Head of caudate nucleus (tissue), 42 donors: ENCODE measurements around the gene DNM1.
A peak's percentile ranks its signal among the peaks of the same experiment; 100 is the strongest.

ENCODE experiments used
- DNase-seq, 42 donors: peaks; one replicate each; pipeline versions ENCODE4 v3.0.0 to v3.0.0-alpha.2; 2020 to 2021; ENCODE audit warnings: mixed read lengths in 7 of 42
- intact Hi-C: fragments of 100-400 bp; cut with DNase I; formaldehyde crosslinking; loops from one replicate; pipeline ENCODE4 v1.15.0; 2022

The DNM1 gene

DNA sequence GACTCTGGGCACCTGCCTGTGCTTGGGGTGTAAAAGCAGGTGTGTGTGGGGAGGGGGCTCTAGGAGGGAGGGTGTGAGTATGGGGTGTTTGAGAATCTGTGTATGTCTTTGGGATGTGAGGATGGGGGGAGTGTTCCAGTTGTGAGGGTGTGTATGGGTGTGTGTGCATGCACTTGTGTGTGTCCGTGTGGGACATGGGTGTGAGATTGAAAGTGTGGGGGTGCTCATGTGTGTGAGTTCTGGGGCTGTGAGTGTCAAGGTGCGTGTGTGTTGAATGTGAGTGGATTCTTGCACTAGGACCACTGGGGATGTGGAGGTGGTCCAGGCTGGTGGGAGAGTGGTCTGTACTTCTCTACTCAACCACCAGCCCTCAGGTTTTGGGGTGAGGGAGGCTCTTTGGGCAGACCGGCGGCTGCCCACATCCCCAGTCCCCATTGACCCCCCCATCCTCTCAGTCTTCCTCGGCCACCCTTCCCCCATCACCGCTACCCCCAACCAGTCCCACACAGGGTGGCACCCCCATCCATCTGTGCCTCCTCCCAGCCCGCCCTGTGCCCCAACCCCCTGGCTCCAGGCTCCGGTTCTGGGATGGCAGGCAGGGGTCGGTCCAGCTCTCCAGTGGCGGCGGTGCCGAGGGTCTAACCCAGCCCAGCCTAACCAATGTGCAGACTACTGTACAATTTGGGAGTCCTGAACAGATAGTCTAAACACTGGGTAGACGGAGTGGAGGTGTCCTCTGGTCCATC is 41.1 kb downstream of the DNM1 start:
- intact Hi-C loops = no loop called here
- DNase-seq = no peak

DNA sequence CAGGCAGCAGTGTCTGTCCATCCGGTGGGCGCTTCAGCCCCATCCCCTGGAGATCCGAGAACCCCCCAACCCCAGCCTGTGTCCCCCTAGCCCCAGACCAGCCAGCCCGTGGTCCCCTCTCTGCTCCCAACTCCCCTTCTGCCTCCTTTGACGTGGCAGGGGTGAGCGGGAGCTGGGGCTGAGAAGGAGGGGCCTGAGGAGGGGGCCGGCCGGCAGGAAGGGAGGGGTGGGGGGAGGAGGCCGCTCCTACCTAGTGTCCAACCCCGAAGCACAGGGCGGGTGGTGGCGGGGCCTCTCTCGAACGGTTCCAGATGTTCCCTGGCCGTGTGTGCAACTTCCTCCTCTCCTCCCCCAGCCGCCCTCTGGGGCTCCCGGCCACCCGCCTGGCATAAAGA is 41.7 kb downstream of the DNM1 start:
- intact Hi-C loops = no loop called here
- peak in 6 of 42 donors; percentile 29 to 49 (median 40) for DNase-seq

- no peak for DNase-seq
- intact Hi-C loops = no loop called here
Observed at GRCh38 chr9:128245421-128246151, 42.4 kb downstream of the DNM1 start.

- DNase-seq = no peak
- intact Hi-C loops = no loop called here
Observed at GRCh38 chr9:128246471-128246870, 43.3 kb downstream of the DNM1 start.

- DNase-seq = peak in 15 of 42 donors; percentile 24 to 81 (median 49)
- intact Hi-C loops = no loop called here
Observed at GRCh38 chr9:128247226-128247803, 44.1 kb downstream of the DNM1 start.

GRCh38 chr9:128249558-128249907 is 46.4 kb downstream of the DNM1 start:
- intact Hi-C loops = no loop called here
- DNase-seq = no peak

- intact Hi-C loops = no loop called here
- DNase-seq = peak; percentile 43 to 94 (median 78)
Observed at GRCh38 chr9:128249908-128250838, 47.0 kb downstream of the DNM1 start.

GRCh38 chr9:128250839-128251731 is 47.9 kb downstream of the DNM1 start:
- no peak for DNase-seq
- intact Hi-C loops = no loop called here

GRCh38 chr9:128251732-128252100 is 48.5 kb downstream of the DNM1 start:
- intact Hi-C loops = no loop called here

DNA sequence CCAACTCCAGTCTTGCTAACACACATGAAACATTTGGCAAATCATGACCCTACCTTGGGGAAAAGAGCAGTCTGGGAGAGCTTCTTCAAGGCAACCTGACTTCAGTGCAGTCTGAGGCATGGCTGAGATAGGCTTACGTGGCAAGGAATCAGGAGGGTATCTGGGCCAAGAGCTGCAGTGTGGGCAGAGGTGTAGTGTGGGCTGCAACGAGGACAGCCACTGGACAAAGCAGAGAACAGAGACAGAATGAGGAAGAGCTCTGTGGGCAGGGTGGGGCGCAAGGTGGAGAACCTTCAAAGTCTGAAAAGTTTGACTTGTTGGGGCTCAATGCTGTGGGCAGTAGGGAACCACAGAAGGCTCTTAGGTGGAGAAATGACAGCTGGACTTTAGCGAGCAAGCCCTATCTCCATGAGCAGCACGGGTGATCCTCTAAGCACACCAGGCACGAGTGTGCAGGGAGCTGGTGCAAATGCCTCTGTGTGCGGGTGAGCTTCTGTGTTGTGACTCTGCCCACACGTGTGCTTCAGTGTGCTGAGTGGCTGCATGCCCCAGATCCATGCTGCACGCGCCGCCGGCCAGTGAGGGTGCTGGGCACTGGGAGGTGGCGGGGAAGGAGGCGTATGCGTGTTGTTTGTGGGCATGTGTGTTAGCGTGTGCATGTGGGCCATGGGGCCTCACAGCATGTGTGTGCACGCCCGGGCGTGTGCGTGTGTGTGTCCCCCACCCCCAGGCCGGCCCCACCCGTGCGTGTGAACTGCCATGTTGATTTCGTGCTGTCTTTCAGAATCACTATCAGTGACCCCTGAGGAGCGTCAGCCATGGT is 49.3 kb downstream of the DNM1 start:
- intact Hi-C loops = no loop called here
- DNase-seq = peak in 2 of 42 donors; percentile 34 to 38

More at GRCh38 chr9:128251732-128252100, 48.5 kb downstream of the DNM1 start:
- DNase-seq = no peak

DNA sequence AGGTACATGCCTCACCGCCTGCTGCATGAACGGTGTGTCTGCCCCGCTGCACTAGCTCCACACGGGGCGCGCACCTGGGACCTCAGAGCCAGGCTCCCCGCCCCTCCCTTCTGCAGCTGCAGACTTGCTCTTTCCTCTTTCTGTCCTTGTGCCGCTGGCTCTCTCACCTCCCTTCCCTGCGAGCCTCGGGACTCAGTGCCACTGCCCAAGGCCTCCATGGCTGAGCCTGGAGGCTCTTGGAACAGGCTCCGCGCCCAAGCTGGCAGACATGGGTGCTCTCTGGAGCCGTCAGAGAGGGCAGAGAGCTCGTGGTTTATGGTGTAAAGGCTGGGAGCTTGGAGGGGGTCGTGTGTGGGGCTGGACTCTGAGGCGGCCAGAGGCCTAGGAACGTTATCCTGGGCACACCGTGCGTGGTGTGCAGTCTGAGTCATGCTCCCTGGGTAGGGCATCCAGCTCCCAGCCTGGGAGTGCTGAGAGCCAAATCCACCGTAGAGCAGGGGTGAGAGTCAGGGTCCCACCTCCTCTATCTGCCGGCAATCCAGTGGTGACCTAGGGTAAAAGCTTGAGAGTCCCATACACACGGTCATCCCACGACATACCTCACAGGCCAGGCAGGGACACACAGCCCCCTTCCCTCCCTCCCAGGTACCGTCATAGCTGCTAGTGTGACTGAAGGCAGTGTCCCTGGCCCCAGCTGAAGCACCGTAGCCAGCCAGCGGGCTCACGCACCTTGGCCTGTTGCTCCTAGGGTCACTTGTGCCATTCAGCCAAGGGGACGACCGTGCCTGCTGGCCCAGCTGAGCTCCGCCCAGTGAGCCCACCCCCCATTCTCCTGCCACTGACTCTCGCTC is 50.2 kb downstream of the DNM1 start:
- DNase-seq = peak in 3 of 42 donors; percentile 40 to 46 (median 40)
- intact Hi-C loops = no loop called here

DNA sequence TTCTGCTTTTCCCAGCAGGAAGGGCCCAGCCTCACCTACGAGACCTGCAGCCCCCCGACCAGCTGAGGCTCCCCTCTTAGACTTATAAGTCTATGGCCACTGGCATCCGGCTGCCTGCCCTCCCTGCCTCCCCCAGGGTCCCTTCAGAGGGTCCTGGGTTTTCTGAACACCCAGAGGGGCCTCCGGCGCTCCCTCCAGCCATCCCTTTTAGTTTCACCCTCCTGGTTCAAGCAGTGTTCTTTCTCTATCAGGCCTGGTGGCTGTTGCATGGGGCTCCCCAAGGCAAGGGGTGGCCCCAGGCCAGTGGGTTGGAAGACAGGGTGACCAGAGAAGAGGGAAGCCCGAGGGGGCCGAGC is 50.8 kb downstream of the DNM1 start:
- no peak for DNase-seq
- intact Hi-C loops = no loop called here

- intact Hi-C loops = no loop called here
Observed at GRCh38 chr9:128254362-128254761, 51.2 kb downstream of the DNM1 start.

DNA sequence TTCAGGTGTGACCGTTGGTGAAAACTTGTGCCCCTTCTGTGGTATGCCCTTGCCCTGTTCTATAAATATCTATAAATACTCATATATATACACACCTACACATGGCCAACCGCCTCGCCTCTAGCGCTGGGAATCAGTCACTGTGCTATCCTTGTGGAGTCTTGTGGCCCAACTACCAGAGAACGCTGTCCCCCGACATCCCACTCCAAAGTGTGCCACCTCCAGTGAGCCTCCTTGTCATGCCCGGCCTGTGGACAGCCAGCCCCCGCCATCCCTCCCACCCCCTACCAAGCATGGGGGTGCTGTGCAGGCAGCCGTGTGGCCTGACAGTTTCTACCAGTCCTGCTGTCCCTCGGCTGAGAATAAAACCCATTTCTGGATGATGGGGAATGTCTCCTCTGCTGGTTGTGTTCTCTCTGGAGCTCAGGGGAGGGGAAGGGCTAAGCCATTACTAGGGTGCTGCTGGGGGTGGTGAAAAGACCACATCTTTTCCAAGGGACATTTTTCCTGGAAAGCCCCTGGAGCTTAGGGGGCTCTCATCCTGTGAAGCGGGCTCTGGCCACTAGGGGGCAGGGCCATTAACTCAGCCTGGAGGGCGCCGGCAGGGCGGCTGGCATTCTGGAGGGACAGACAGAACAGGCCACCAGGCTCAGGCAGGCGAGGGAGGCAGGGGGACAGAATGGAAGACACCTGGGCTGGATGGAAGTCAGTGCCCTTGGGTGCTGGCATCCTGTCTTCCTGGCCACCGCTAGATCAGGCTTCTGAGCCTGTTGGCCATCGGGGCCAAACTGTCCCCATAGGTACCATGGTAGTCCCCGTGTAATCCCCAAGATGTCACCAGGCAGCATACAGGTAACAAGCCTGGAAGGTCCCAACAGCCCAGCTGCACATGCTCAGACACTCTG is 51.9 kb downstream of the DNM1 start:
- intact Hi-C loops = no loop called here
- peak in 38 of 42 donors; percentile 21 to 86 (median 66) for DNase-seq

More at GRCh38 chr9:128254362-128254761, 51.2 kb downstream of the DNM1 start:
- DNase-seq = no peak

DNA sequence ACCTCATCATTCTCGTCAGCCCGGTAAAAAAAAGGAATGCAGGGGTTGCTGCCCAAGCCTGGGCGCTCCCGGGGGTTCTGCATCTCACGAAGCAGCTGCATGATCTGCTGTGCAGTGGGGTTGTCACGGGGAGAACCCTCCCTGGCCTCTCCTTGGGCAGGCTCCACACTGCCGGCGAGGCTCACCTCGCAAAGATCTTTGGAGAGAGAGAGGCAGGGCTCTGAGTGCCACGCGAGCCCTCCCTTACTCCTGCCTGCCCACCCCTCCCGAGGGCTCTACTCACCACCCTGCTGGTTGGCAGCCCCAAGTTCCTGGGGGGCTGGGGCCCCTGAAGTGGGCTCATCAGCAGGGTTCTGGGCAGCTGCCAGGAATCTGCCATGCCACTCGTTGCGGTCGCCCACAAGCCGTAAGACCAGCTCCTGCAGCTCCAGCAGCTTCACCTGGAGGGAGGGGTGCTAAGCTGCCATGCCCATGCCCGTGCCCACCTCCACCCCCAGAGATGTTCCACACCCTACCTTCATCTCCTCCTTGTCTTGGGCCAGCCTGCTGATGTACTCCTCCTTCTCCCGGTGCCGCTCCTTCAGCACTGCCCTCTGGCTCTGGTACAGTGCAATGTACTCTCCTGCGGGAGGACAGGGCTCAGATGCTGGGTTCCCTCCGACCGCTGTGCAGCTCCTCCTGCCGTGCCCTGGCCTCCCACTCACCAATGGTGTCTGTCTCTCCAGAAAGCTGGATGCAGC is 54.1 kb downstream of the DNM1 start:
- intact Hi-C loops = no loop called here
- peak in 3 of 42 donors; percentile 28 to 41 (median 38) for DNase-seq
